HFF-Myc (cell line): Measurements from ENCODE around the gene PSMB11.

ENCODE experiments used
- DNase-seq: peaks from one replicate; pipeline ENCODE4 v3.0.0-alpha.2; 2011; ENCODE audit warnings: low read depth; ENCODE audit errors: extremely low read depth
- H3K4me3 ChIP-seq: replicated peaks from 2 replicates; pipeline ENCODE4 v1.5.1; 2011; ENCODE audit warnings: low read depth, mild to moderate bottlenecking, control low read depth, low read length
- TF ChIP-seq, protein P1 (sequence below): IDR thresholded peaks from 2 replicates; pipeline ENCODE4 v1.5.1; 2012; ENCODE audit warnings: mild to moderate bottlenecking, low read depth, low read length, control low read depth; ENCODE audit errors: missing control alignments

The PSMB11 gene

DNA sequence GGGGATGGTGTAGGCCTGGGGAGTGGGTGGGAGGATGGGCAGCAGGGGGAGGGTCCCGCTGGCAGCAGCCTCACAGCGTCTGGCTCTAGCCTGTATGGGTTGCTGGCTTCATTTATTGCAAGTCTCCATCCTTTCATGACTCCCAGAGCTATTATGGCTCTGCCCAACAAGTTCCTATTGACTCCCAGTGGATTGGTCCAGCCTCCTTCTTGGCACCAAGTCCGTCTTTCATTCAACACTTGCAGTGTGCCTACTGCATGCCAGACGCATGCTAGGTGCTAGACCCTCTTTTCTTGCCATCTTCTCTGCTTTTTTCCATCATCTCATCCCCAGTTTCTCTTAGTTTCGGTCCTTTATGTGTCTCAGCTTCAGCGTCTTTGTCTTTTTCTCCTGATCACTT, 1.1 kb downstream of the PSMB11 start:
- TF ChIP-seq, protein P1, sequence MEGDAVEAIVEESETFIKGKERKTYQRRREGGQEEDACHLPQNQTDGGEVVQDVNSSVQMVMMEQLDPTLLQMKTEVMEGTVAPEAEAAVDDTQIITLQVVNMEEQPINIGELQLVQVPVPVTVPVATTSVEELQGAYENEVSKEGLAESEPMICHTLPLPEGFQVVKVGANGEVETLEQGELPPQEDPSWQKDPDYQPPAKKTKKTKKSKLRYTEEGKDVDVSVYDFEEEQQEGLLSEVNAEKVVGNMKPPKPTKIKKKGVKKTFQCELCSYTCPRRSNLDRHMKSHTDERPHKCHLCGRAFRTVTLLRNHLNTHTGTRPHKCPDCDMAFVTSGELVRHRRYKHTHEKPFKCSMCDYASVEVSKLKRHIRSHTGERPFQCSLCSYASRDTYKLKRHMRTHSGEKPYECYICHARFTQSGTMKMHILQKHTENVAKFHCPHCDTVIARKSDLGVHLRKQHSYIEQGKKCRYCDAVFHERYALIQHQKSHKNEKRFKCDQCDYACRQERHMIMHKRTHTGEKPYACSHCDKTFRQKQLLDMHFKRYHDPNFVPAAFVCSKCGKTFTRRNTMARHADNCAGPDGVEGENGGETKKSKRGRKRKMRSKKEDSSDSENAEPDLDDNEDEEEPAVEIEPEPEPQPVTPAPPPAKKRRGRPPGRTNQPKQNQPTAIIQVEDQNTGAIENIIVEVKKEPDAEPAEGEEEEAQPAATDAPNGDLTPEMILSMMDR: no peak
- DNase-seq: no peak
- H3K4me3 ChIP-seq: no peak overlapping the region

DNA sequence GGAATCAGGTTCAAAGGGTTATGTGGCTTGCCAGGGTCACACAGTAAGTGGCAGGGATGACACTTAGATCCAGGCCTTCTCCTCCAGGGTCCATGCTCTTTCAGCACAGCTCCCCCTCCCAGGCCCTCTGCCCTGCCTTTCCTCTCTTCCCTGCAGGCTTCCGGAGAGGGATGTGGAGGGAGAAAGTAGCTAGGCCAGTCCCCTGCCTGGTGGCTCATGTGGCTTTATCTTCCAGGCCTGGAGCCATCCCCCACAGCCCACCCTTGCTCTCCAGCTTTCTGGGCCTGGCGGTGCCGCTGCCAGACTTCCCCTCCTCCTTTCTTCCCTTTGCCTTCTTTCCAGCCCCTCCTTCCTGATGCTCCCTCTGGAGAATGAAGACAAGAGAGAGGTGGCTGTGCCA, 1.7 kb downstream of the PSMB11 start:
- TF ChIP-seq, protein P1: no peak
- no peak for DNase-seq

DNA sequence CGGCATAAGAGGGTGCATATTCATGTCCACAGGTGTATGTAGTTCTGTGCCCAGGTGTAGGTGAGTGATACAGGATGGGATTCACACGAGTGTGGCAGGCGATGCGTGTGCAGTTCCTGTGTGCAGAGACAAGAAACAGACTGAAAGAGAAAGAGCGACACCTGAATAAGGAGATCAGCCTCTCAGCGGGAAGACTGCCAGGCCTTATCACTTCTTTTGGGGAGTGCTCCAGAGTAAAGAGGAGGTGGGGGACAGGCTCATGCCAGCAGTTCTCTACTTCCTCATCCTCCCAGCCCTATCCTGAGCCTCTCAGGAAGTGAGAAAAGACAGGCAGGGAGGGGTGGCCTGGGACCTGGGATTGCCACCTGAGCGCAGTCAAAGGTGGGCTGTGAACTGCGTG, 2.8 kb downstream of the PSMB11 start:
- no peak for DNase-seq
- TF ChIP-seq, protein P1: no peak
- no peak overlapping the region for H3K4me3 ChIP-seq

More for the DNA sequence above, 1.7 kb downstream of the PSMB11 start:
- no peak overlapping the region for H3K4me3 ChIP-seq

DNA sequence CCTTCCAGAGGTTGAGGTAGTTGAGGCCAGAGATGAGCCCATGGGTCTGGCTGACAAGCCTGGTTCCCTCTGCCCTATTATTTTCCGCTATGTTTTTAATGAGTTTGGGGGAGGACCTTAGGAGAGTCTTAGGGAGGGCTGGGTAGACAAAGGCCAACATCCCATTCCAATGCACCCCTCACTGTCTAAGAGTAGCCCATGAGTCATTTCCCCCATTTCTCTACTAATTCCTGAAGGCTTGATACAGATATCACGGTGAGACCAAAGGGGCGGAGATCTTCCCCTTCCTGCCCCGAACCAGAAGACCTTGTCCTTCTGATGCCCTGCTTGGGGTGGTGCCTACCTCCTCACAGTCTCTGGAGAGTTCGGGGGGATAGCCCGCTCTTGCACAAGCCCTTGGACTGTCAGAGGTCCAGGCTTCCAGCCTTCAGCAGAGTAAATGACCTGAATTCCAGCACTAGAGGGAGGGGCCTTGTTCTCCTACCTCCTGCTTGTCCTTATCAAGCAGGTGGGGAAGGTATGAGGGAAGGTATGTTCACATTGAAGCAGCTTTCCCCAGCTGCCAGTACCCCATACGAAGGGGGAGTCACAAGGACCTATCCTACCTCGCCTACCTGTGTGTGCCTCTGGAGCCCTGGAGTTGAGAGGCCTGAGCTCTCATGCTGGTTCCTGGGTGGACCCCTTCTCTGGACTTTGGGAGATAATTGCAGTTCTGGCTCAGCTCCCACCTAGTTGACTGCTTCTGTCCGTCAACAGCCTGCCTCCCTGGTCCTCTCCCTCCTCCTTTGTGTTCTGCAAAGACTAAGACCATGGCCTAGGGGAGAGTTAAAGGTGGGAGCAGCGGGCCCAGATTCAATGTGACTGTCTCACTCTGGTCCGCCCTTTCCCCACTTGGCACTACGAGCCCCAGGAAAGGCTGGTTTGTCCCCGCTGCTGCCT, 3.7 kb downstream of the PSMB11 start:
- TF ChIP-seq, protein P1: no peak
- H3K4me3 ChIP-seq: no peak overlapping the region
- DNase-seq: no peak

DNA sequence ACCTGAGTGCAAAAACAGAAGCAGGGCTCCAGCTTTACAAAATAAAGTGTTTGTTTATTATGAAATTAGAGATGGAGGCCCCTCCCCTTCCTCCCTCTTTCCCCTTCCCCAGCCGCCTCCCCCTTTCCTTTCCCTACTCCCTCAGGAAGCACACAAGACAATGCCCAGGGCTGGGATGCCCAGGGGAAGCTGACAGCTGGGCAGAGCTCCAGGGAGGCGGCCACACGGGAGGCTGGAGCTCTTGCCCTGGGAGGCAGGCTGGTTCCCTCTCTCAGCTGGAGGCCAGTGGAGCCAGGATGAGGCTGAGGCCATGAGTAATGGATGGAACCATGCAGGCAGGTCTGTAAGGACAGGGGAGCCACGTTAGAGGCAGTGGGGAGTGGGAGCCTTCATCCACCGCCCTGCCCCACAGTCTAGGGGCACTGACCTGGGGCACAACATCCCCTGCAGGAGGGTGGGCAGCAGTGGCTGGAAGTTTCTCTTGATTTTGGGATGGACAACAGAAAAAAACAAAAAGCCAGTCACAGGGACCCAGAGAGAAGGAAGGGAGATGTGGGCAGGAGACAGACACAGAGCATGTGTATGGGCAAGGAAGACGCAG, 5.1 kb downstream of the PSMB11 start:
- TF ChIP-seq, protein P1: no peak
- no peak for DNase-seq

DNA sequence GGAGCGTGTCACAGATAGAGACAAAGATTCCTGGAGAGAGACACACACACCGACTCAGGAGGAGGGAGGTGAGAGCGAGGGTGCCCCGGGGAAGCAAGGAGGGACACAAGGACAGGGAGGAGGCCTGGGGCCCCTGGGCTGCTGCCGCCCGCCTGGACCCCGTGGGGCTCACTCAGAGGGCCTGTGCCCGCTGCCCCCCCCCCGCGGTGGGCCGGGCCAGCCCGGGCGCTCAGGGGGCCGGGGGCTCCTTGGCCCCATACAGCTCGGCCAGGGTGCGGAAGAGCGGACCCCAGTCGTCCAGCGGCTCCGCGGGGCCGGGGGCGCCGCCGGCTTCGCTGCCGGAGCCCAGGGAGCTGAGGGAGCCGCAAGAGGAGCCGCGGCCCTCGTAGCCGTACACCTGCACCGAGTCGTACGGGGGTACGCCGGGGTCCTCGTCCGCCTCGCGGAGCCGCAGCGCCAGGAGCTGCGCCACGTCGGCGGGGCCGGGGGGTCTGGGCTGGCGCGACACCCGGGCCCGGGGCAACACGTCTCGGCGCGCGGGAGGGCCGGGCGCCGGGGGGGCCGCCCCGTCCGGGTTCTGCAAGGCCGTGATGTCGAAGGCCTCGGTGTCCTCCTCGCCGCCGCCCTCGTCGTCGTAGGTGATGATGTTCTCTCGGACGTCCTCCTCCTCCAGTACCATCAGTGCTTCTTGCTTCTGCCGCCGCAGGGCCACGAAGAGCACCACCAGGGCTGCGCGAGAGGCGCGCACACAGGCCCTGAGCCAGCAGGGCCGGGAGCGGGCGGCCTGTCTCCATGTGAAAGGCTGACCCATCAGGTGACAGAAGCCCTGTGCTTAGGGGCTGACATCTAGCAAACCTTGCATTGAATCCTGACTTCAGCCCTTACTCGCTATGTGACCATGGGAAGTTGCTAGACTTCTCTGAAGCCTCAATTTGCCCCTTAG, 6.0 kb downstream of the PSMB11 start:
- TF ChIP-seq, protein P1: no peak
- H3K4me3 ChIP-seq: no peak overlapping the region
- DNase-seq: no peak

More for the DNA sequence above, 5.1 kb downstream of the PSMB11 start:
- no peak overlapping the region for H3K4me3 ChIP-seq
